Measurements from ENCODE around the gene GLTP.
"Not testable (repeated sequence)": the region's sequence is repeated elsewhere in the genome, so short reads cannot be mapped to it uniquely, and the experiment has no call there.

The GLTP gene

GRCh38 chr12:109878247-109878625 is 2.1 kb downstream of the GLTP start:
- DNase-seq (ENCODE audit: low read depth in 2 of 2): no peak

GRCh38 chr12:109877504-109878246 is 2.7 kb downstream of the GLTP start:
- no peak for DNase-seq (ENCODE audit: low read depth in 2 of 2)

GRCh38 chr12:109876406-109876805 is 3.9 kb downstream of the GLTP start:
- no peak for DNase-seq (ENCODE audit: low read depth in 2 of 2)

- no peak for DNase-seq (ENCODE audit: low read depth in 2 of 2)
These were observed 4.7 kb downstream of the GLTP start for GRCh38 chr12:109875572-109876131.

GRCh38 chr12:109873653-109874052 is 6.7 kb downstream of the GLTP start:
- DNase-seq (ENCODE audit: low read depth in 2 of 2): no peak

GRCh38 chr12:109871668-109872314 is 8.6 kb downstream of the GLTP start:
- DNase-seq (ENCODE audit: low read depth in 2 of 2): no peak

GRCh38 chr12:109870648-109871047 is 9.7 kb downstream of the GLTP start:
- no peak for DNase-seq (ENCODE audit: low read depth in 2 of 2)

GRCh38 chr12:109868182-109869051 is 11.9 kb downstream of the GLTP start:
- no peak for DNase-seq (ENCODE audit: low read depth in 2 of 2)

- no peak for DNase-seq (ENCODE audit: low read depth in 2 of 2)
These were observed 15.4 kb downstream of the GLTP start for GRCh38 chr12:109864916-109865315.

- DNase-seq (ENCODE audit: low read depth in 2 of 2): no peak
These were observed 16.3 kb downstream of the GLTP start for GRCh38 chr12:109863847-109864712.

GRCh38 chr12:109862491-109862890 is 17.9 kb downstream of the GLTP start:
- not testable (repeated sequence) for DNase-seq (ENCODE audit: low read depth in 2 of 2)

GRCh38 chr12:109861689-109862314 is 18.5 kb downstream of the GLTP start:
- no peak for DNase-seq (ENCODE audit: low read depth in 2 of 2)

- DNase-seq (ENCODE audit: low read depth in 2 of 2): no peak
These were observed 19.4 kb downstream of the GLTP start for GRCh38 chr12:109860977-109861376.

- no peak for DNase-seq (ENCODE audit: low read depth in 2 of 2)
These were observed 21.6 kb downstream of the GLTP start for GRCh38 chr12:109858764-109859163.

GRCh38 chr12:109857715-109858114 is 22.6 kb downstream of the GLTP start:
- no peak for DNase-seq (ENCODE audit: low read depth in 2 of 2)

GRCh38 chr12:109855377-109855776 is 25.0 kb downstream of the GLTP start:
- no peak for DNase-seq (ENCODE audit: low read depth in 2 of 2)

- DNase-seq (ENCODE audit: low read depth in 2 of 2): not testable (repeated sequence)
These were observed 29.8 kb downstream of the GLTP start for GRCh38 chr12:109850518-109850917.

GRCh38 chr12:109847142-109847735 is 33.1 kb downstream of the GLTP start:
- DNase-seq (ENCODE audit: low read depth in 2 of 2): no peak

GRCh38 chr12:109845824-109846205 is 34.5 kb downstream of the GLTP start:
- no peak for DNase-seq (ENCODE audit: low read depth in 2 of 2)
